GM12872 (cell line): ENCODE measurements around the gene CFAP107.

Source experiments
- TF ChIP-seq, protein P1 (sequence below): IDR thresholded peaks from 3 replicates; pipeline ENCODE4 v1.5.1; 2011; ENCODE audit warnings: low read depth, mild to moderate bottlenecking, low read length, moderate library complexity; ENCODE audit not compliant: insufficient read depth

The CFAP107 gene

DNA sequence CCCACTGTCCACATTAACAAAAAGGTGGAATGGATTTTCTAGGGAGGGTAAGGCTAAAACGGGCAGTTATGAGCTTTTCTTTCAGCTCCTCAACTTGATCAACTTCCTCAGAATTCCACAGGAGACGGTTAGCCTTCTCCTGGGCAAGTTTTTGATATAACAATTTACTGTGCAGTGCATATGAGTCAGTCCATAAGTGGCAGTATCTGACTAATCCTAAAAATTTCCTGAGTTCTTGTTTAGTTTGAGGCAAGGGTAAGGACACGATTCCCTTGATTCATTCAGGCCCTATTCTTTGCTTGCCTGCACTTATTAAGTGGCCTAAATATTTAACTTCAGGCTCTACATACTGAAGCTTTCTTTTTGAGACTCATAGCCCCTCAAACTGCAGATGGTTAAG, 36.3 kb upstream of the CFAP107 start:
- TF ChIP-seq, protein P1, sequence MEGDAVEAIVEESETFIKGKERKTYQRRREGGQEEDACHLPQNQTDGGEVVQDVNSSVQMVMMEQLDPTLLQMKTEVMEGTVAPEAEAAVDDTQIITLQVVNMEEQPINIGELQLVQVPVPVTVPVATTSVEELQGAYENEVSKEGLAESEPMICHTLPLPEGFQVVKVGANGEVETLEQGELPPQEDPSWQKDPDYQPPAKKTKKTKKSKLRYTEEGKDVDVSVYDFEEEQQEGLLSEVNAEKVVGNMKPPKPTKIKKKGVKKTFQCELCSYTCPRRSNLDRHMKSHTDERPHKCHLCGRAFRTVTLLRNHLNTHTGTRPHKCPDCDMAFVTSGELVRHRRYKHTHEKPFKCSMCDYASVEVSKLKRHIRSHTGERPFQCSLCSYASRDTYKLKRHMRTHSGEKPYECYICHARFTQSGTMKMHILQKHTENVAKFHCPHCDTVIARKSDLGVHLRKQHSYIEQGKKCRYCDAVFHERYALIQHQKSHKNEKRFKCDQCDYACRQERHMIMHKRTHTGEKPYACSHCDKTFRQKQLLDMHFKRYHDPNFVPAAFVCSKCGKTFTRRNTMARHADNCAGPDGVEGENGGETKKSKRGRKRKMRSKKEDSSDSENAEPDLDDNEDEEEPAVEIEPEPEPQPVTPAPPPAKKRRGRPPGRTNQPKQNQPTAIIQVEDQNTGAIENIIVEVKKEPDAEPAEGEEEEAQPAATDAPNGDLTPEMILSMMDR = no peak

- TF ChIP-seq, protein P1 = no peak
Measured at GRCh38 chr1:12711536-12711935, 34.5 kb upstream of the CFAP107 start.

- TF ChIP-seq, protein P1 = no peak
Measured at GRCh38 chr1:12712076-12712475, 33.9 kb upstream of the CFAP107 start.

- TF ChIP-seq, protein P1 = no peak
Measured at GRCh38 chr1:12712929-12713328, 33.1 kb upstream of the CFAP107 start.

DNA sequence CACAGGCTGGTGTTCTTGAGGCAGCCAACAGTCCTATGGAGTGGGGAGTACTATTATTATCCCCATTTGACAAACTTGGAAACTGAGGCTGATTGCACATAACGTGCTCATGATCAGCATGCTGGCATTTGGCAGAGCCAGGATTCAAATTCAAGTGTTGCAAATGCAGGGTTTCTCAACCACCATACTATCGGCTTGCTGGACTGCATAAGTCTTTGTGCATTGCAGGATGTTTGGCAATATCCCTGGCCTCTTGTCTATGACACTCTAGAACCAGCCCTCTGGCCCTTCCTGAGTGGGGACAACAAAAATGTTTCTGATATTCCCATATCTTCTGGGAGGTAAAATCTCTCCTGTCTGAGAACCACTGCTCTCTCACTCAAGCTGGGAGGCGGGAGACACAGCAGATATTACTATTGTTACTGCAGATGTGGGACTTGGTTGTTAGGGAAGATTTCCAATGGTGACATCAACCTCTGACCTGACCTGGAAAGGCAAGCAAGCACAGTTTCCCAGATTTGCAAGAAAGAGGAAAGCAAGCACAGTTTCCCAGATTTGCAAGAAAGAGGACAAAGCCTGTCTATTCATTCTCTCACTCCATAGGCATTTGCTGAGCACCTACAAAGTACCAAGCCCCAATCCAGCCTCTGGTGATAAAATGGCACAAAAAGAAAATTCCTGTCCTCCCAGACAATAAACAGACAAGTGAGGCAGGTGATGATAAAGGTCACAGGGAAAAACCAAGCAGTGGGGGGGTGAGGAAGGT, 31.1 kb upstream of the CFAP107 start:
- TF ChIP-seq, protein P1 = no peak

- TF ChIP-seq, protein P1 = no peak
Measured at GRCh38 chr1:12715896-12716437, 30.0 kb upstream of the CFAP107 start, which contains the start of gene AADACL3. AADACL3 (plus strand) TSS chr1:12716110; CDS start chr1:12716177, 67 bp downstream.

DNA sequence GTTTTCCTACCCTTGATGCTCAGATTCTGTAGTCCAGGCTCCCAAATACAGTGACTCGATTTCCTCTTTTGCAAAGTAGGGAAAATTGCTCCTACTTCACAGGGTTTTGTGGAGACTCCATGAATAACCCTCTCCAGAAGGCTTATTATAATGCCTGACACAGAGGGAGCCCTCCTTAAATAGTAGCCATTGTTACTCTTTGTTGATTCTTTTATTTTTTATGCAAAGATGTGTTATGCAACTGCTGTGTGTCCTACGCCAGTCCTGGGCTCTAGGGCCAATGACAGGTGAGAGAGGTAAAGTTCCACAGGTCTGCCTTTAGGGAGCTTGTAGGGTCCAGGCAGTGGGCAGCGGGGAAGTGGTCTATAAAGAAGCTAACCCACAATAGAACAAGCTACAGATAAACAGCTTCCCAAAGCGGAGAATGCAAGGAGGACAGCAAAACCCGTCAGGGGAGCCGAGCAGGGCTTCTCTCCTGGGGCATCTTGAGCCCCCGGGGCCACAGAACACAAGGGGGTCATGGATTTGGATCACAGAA, 28.6 kb upstream of the CFAP107 start:
- TF ChIP-seq, protein P1 = no peak
